ENCODE measurements around the gene POU2F3.

GRCh38 chr11:120201653-120202052 lies 38.3 kb upstream of the POU2F3 start:
- TF ChIP-seq ZNF837 (tag by site-specific recombination; IDR thresholded peaks at IDR 0.05) (no peak), ZNF544 (tag by site-specific recombination; IDR thresholded peaks at IDR 0.05) (no peak), KLF10 (tag by site-specific recombination; IDR thresholded peaks at IDR 0.05) (no peak), CTCF (tag by site-specific recombination; IDR thresholded peaks at IDR 0.05) (no peak)
